Measurements from ENCODE around the gene RBPJ. TPM values are rescaled to one million over a fixed set of nuclear protein-coding genes. Genes with fewer than 3 reads are reported as not detected.

RBPJ gene
- total and polyA plus RNA-seq, 7 donors: 10.6 to 44.4 (median 28.8) TPM

DNA sequence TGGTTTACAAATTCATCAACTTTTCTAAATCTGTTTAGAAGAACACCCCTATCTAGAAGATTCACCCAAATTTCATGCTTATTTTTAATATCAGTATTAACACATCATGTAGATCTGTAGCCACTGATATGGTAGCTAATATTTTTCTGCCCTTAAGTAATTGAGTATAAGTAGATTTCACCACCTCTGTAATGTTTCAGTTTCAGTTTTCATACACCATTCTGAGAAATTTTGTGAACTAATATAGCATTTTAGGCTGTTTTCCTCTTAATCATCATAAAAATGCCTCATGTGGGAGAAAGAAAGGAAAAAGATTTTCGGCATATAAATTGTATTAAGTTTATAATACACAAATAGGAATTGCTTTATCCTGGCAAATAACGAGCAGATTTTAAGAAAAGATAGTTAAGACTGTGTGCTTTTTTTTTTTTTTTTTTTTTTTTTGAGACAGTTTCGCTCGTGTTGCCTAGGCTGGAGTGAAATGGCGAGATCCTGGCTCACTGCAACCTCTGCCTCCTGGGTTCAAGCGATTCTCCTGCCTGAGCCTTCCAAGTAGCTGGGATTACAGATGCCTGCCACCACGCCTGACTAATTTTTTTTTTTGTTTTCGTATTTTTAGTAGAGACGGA, 21.4 kb upstream of the RBPJ start:
- intact Hi-C loops (cut with DNase I): no loop called here
- no peak for ATAC-seq

DNA sequence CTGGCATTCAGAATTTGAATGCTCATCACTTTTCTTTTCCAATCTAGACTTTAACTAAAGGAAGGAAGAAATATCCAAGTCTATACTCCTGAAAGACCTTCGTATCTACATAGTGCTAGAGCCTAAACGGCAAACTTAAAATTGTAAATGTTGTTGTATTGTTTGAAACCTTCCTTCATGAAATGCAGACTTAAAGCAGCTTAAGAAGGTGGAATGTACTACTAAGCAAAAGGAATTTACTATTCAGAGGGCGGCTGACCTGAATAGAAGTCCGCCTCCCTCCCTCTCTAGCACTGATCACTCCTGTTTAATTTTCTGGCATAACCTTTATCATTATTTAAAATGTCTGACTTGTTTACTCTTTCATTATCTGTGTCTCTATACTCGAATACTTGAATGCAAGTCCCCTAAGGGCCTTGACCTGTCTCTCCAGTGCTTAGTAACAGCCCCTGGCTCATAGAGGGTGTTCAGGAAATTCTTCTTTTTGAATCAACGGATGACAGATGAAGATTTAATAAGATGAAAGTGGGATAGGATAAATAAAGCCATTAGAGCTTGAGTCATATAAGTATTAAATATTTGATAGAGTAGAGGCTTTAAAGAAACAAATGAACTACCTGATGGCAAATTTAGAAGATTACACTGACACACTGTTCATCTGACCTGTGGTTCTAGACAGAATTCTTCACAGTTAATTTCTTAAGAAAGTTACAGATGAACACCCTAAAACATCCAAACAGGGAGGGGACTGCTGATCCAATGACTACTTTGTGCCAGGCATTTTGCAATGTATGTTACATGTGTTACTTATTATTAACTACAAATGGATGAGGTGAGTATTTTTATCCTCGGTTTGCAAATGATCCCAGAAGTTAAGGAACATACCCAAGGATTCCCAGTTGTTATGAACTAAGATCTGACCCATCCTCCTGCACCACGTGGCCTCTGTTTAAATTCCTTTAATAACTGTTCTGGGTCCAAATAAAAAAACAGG, 20.2 kb upstream of the RBPJ start:
- DNase-seq: no peak
- no peak for TF ChIP-seq CTCF (IDR thresholded peaks at IDR 0.05)
- H3K27me3 ChIP-seq (ENCODE audit: insufficient read depth in 3 of 3, low read length in 2 of 3): no peaks in the 10 kb centered on the region
- no peaks in the 10 kb centered on the region for H3K9me3 ChIP-seq
- WGBS, 3 donors: 83 to 84% (median 83%) methylated on average over 8 of the region's 8 CpGs
- no peaks in the 10 kb centered on the region for H3K36me3 ChIP-seq (ENCODE audit: insufficient read depth in 1 of 2, low read depth in 1 of 2)
- no peak overlapping the region for H3K4me3 ChIP-seq
- no peak for ATAC-seq
- intact Hi-C loops (cut with DNase I): no loop called here
- H3K4me1 ChIP-seq: no peaks in the 10 kb centered on the region
- no peak overlapping the region for H3K27ac ChIP-seq

More for the DNA sequence above, 21.4 kb upstream of the RBPJ start:
- no peak for TF ChIP-seq CTCF (IDR thresholded peaks at IDR 0.05)
- 88 to 89% (median 88%) methylated on average over 9 of the region's 9 CpGs for WGBS, 3 donors
- Histone ChIP-seq H3K36me3 (ENCODE audit: insufficient read depth in 1 of 2, low read depth in 1 of 2) (no peaks in the 10 kb centered on the region), H3K4me3 (no peak overlapping the region), H3K27me3 (ENCODE audit: insufficient read depth in 3 of 3, low read length in 2 of 3) (no peaks in the 10 kb centered on the region), H3K9me3 (no peaks in the 10 kb centered on the region), H3K4me1 (no peaks in the 10 kb centered on the region), H3K27ac (no peak overlapping the region)
- DNase-seq: no peak

GRCh38 chr4:26302031-26302899, 18.5 kb upstream of the RBPJ start:
- Histone ChIP-seq H3K4me3 (no peak overlapping the region), H3K4me1 (no peaks in the 10 kb centered on the region), H3K9me3 (no peaks in the 10 kb centered on the region), H3K27ac (no peak overlapping the region), H3K27me3 (ENCODE audit: insufficient read depth in 3 of 3, low read length in 2 of 3) (no peaks in the 10 kb centered on the region), H3K36me3 (ENCODE audit: insufficient read depth in 1 of 2, low read depth in 1 of 2) (no peaks in the 10 kb centered on the region)
- intact Hi-C loops (cut with DNase I): no loop called here
- DNase-seq: no peak
- no peak for ATAC-seq
- no peak for TF ChIP-seq CTCF (IDR thresholded peaks at IDR 0.05)
- 88 to 96% (median 93%) methylated on average over 5 of the region's 5 CpGs for whole genome bisulfite sequencing, 3 donors

GRCh38 chr4:26303008-26303407, 17.8 kb upstream of the RBPJ start:
- Histone ChIP-seq H3K9me3 (no peaks in the 10 kb centered on the region), H3K4me3 (no peak overlapping the region), H3K4me1 (no peaks in the 10 kb centered on the region), H3K36me3 (ENCODE audit: insufficient read depth in 1 of 2, low read depth in 1 of 2) (no peaks in the 10 kb centered on the region), H3K27ac (no peak overlapping the region), H3K27me3 (ENCODE audit: insufficient read depth in 3 of 3, low read length in 2 of 3) (no peaks in the 10 kb centered on the region)
- DNase-seq (no peak), ATAC-seq (no peak)
- no peak for TF ChIP-seq CTCF (IDR thresholded peaks at IDR 0.05)
- WGBS, 3 donors: 95 to 97% (median 96%) methylated on average over 4 of the region's 4 CpGs
- intact Hi-C loops (cut with DNase I): no loop called here

All from psoas muscle (tissue), 8 donors.